Left colon (tissue), 2 donors: Measurements from ENCODE around the gene DVL3. TPM values are rescaled to one million over a fixed set of nuclear protein-coding genes. Genes with fewer than 3 reads are reported as not detected.
"Not testable (repeated sequence)": the region's sequence is repeated elsewhere in the genome, so short reads cannot be mapped to it uniquely, and the experiment has no call there.

Experiments
- ATAC-seq: fragments of 200-7000 bp; cut with Tn5 transposase; one replicate; pipeline ENCODE4 v1.9.1; 2020; ENCODE audit warnings: mild to moderate bottlenecking, moderate library complexity
- DNase-seq, 2 donors: peaks; one replicate each; pipeline ENCODE4 v3.0.0-alpha.2; 2020
- intact Hi-C, 2 donors: fragments of 100-400 bp; cut with DNase I in 1 of 2; cut with micrococcal nuclease in 1 of 2; formaldehyde crosslinking; loops; one replicate each; pipeline versions ENCODE4 v1.11.2 to v1.14.0; 2022; cut with DNase I, micrococcal nuclease
- total RNA-seq, 2 donors: library from RNA; stranded (reverse); fragmentation: NEBNext Ultra II Directional; extraction: Animal tissue kit (Norgen Biotek cat#: 25700); gene quantifications; one replicate each; pipeline ENCODE4 v1.2.1, GENCODE V29; 2021
- donor health status: DM: no; HTN: no; CAD: no.
- donor health status: DM: yes; HTN: yes; CAD: no.

The DVL3 gene
- total RNA-seq, 2 donors from 2014 or later: 63.2 to 66.3 TPM

- intact Hi-C loops: no loop called here
- DNase-seq (no peak), ATAC-seq (peak; percentile 65)
Measured at GRCh38 chr3:184148076-184148475, 7.1 kb upstream of the DVL3 start.

GRCh38 chr3:184149123-184149522 lies 6.1 kb upstream of the DVL3 start:
- ATAC-seq (no peak), DNase-seq (no peak)
- intact Hi-C loops: no loop called here

- DNase-seq, ATAC-seq, intact Hi-C loops: not testable (repeated sequence)
Measured at GRCh38 chr3:184149770-184150169, 5.4 kb upstream of the DVL3 start.

- intact Hi-C loops: no loop called here
- ATAC-seq (peak; percentile 32), DNase-seq (peak in 1 of 2 donors; percentile 61)
Measured at GRCh38 chr3:184155644-184156521, 706 bp downstream of the DVL3 start.

DNA sequence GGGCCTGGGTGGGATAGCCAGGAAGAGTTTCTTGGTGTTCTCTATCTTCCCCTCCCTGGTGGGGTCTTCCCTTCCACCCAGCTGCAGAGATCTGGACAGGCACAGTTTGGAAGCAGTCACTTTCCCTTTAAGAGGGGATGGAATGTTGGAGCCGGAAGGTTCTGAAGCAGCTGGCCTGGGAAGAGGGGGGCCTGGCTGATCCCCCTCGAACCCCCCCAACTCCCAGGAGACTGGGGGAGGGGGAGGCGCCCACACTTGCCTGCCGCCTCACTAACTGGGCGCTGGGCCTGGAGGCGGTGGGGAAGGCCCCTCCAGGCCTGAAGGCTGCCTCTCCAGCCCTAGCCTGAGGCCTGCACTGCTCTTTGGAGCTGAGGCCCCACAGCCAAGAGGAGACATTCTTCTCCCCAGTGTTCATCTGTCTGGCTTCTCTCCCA lies 1.4 kb downstream of the DVL3 start:
- peak; percentile 41 for ATAC-seq
- intact Hi-C loops: no loop called here
- peak; percentile 48 to 51 for DNase-seq

DNA sequence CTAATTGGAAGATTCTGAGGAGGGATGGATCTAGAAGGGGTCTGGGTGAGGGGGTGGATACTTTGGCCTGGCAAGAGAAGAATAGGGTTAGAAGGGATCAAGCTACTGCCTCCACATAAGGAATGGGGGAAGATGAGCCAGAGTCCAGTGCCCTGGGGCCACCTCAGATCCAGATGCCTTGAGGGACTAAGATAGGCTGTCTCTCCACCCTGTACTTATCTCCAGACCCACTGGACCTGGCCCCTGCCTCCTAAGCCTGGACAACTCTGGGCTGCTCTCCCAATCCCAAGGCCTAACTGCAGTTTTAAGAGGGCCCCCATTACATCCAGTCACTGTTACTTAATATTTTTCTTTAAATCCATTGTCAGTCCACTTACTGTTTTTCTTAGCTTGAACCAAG lies 2.0 kb downstream of the DVL3 start:
- ATAC-seq (no peak), DNase-seq (no peak)
- intact Hi-C loops: no loop called here

GRCh38 chr3:184158404-184158803 lies 3.2 kb downstream of the DVL3 start:
- DNase-seq (no peak), ATAC-seq (no peak)
- intact Hi-C loops: no loop called here

DNA sequence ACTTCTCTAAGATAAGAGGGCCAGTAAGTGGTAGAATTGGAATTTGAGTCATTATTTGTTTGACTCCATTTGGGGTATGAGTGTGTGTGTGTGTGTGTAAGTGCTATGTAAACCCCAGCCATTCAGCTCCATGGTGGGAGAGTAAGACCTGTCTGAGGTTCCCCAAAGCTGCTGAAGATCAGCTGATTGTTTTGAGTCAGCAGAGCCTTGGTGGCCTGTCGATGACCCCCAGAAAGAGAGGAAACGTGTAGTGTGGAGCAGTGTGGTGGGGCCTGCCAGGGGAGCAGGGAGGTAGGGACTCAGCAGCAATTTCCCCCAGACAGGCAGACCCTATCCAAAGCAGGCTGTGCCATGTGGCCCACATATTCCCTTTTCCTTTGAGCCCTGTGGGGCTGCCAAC lies 5.3 kb downstream of the DVL3 start:
- intact Hi-C loops: no loop called here

GRCh38 chr3:184162571-184163070 lies 7.4 kb downstream of the DVL3 start:
- DNase-seq, ATAC-seq, intact Hi-C loops: not testable (repeated sequence)

More for the DNA sequence above, 5.3 kb downstream of the DVL3 start:
- ATAC-seq (no peak), DNase-seq (no peak)

- intact Hi-C loops: no loop called here
- ATAC-seq (no peak), DNase-seq (no peak)
Measured at GRCh38 chr3:184164648-184165330, 9.6 kb downstream of the DVL3 start.

- no peak for ATAC-seq
- intact Hi-C loops: no loop called here
- DNase-seq: no peak
Measured at GRCh38 chr3:184165543-184165942, 10.4 kb downstream of the DVL3 start.

- DNase-seq: no peak
- ATAC-seq: no peak
- intact Hi-C loops: no loop called here
Measured at GRCh38 chr3:184166671-184167070, 11.5 kb downstream of the DVL3 start.

GRCh38 chr3:184167786-184168185 lies 12.6 kb downstream of the DVL3 start:
- ATAC-seq: no peak
- intact Hi-C loops: no loop called here
- no peak for DNase-seq

GRCh38 chr3:184168363-184169120 lies 13.4 kb downstream of the DVL3 start:
- intact Hi-C loops: no loop called here
- no peak for ATAC-seq
- peak in 1 of 2 donors; percentile 22 for DNase-seq

- ATAC-seq (no peak), DNase-seq (peak in 1 of 2 donors; percentile 25)
- intact Hi-C loops: no loop called here
Measured at GRCh38 chr3:184169896-184170875, 15.0 kb downstream of the DVL3 start.

DNA sequence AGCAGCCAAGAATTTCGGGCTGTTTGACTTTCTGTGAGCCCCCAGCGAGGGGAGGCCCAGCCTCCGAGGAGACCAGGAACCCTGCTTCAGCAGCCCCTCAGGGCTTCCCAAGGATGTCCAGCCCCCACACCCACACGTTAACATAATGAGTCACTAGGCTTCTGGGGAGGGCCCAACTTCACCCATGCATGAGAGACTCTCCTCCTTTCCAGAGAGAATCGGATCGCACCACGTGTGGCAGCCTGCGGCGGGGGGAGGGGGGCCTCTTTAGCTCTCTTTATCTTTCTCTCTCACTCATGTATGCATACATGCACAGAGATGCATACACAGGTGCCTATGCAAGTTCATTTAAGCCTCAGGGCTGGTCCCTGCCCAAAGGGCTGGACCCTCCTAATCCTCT lies 16.4 kb downstream of the DVL3 start:
- no peak for DNase-seq
- intact Hi-C loops: no loop called here
- no peak for ATAC-seq

- DNase-seq: no peak
- intact Hi-C loops: no loop called here
- ATAC-seq: no peak
Measured at GRCh38 chr3:184172681-184173373, 17.6 kb downstream of the DVL3 start.

DNA sequence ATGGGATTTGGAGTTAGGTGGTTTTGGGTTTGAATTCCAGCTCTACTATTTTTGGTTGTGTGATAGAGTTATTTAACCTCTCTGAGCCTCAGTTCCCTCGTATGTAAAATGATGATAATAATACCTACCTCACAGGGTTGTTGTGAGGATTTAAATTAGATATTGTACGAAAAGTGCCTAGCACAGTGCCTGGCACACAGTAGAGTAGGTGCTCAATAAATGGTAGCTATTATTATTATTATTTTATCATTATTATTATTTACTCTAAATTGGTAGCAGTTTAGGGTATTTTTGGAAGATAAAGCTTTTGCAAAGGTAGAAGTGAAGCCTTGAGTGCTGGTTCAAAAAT lies 18.2 kb downstream of the DVL3 start:
- intact Hi-C loops: no loop called here
- no peak for ATAC-seq

More for the DNA sequence above, 18.2 kb downstream of the DVL3 start:
- DNase-seq: no peak
